Measurements from ENCODE around the gene RASGEF1C.
"Not testable (repeated sequence)": the region's sequence is repeated elsewhere in the genome, so short reads cannot be mapped to it uniquely, and the experiment has no call there.

RASGEF1C gene

GRCh38 chr5:180210961-180211760 is 2.1 kb upstream of the RASGEF1C start:
- DNase-seq (ENCODE audit: low read depth in 2 of 2), result no peak

GRCh38 chr5:180210077-180210476 is 1.1 kb upstream of the RASGEF1C start:
- not testable (repeated sequence) for DNase-seq (ENCODE audit: low read depth in 2 of 2)

DNA sequence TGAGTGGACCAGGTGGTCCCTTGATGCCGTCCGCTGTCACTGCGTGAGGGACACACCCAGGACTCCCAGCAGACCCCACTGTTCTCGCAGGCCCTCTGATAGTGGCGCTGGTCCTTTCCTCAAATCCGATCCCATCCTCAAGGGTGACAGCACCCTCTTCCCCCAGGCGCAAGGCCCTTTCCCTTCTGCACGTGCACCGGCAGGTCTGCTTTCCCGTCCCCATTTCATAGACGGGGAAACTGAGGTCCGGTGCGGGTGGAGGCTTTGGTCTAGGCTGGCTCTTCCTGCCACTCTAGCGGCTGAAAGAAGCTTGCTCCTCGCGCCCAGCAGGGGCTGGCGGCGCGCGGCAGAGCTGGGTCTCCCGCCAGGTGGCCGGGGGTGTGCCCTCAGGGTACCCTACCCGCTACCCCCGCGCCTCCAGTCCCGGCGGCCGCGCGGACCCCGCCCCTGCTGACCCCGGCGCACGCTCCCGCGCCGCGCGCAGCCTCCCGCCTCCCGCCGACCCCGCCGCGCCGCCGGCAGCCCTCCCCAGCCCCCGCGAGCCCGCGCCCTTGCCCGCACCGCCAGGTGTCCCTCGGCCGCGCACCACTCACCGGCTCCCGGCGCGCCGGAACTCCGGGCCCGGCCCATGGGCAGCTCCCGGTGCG is 453 bp downstream of the RASGEF1C start:
- no peak for DNase-seq (ENCODE audit: low read depth in 2 of 2)

DNA sequence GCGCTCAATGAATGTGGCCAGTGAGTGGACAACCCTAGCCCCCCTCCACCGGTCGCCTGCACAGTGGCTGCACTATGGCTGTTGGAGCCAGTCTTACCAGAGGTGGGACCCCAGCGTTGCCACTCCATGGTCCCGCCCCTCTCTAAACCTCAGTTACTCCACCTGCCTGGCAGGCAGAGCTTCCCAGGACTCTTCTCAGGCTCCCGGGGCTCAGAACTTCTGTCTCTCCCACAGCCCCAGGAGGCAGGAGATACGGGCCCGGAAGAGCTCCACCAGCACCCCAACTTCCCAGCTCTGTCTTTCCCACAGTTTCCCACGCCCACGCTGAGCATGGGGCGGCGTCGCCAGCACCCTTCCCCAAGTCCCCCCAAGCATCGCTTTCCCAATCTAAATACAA is 975 bp downstream of the RASGEF1C start:
- no peak for DNase-seq (ENCODE audit: low read depth in 2 of 2)

- DNase-seq (ENCODE audit: low read depth in 2 of 2), result no peak
These were observed 1.4 kb downstream of the RASGEF1C start for GRCh38 chr5:180207593-180207992.

DNA sequence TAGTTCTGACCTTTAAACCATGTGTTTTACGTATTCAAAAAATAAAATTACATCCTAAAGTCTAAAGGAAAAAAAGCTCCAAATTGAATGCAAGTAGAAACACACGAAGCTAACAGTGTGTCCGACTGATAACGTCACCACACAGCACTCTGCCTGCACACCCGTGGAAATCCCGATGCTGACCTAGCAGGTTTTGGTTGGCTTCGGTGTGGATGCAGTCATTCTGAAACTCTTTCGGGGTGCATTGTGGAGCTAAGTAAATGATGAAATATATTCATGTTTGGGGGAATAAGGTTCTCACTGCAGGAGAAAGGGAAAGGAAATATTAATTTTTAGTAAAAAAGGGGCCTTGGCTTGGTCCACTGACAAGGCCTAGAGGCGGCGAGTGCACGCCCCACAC is 2.0 kb downstream of the RASGEF1C start:
- DNase-seq (ENCODE audit: low read depth in 2 of 2), result no peak

DNA sequence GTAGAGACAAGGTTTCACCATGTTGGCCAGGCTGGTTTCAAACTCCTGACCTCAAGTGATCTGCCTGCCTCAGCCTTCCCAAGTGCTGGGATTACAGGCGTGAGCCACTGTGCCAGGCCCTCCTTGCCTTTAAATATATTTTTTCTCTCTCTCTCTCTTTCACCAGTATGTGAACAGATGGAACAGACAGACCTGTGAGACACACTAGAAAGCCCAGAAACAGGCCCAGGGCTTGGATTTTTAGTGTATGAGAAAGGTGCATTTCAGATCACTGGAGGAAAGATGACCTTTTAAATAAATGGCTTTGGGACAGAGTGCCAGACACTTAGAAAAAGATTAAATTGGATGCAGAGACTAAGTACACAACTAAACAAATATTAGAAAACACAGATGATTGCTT is 3.1 kb downstream of the RASGEF1C start:
- no peak for DNase-seq (ENCODE audit: low read depth in 2 of 2)

GRCh38 chr5:180204276-180204819 is 4.7 kb downstream of the RASGEF1C start:
- DNase-seq (ENCODE audit: low read depth in 2 of 2), result no peak

- no peak for DNase-seq (ENCODE audit: low read depth in 2 of 2)
These were observed 6.0 kb downstream of the RASGEF1C start for GRCh38 chr5:180202939-180203573.

DNA sequence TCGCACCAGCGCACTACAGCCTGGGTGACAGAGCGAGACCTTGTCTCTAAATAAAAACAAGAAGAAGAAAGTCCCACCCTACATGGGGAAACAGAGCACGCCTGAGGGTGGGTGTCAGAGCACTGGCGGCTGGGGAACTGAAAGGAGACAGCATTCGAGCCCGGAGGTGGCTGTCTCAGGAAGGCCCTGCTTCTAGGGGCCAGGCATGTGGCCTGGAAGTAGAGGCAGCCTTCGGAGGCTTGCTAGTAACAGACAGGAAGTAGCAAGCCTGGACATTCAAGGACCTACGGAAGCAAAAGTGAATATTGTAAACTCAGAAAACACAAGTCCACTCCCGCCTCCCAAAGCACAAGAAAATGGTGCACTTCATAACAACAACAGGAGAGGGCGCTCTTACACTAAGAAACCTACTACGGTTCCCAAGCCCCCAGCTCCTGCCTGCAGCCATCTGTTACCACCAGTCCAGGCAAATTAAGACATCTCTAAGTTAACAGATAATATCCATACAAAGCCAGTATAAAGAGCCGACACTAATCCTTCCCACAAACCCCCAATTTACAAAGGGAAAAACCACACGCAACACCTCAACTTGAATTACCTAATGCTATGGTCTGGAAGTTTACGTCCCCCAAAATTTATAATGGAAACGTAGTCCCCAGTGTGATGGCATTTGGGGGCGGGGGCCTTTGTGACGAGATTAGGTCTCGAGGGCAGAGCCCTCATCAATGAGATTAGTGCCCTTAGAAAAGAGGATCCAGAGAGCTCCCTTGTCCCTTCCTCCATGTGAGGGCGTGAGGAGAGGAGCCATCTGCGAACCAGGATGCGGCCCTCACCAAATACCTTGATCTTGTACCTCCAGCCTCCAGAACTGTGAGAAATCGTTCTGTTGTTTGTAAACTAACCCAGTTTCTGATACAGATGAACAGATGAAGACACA is 7.7 kb downstream of the RASGEF1C start:
- no peak for DNase-seq (ENCODE audit: low read depth in 2 of 2)

GRCh38 chr5:180199390-180199789 is 9.6 kb downstream of the RASGEF1C start:
- DNase-seq (ENCODE audit: low read depth in 2 of 2), result no peak

GRCh38 chr5:180198208-180198607 is 10.8 kb downstream of the RASGEF1C start:
- DNase-seq (ENCODE audit: low read depth in 2 of 2), result no peak

DNA sequence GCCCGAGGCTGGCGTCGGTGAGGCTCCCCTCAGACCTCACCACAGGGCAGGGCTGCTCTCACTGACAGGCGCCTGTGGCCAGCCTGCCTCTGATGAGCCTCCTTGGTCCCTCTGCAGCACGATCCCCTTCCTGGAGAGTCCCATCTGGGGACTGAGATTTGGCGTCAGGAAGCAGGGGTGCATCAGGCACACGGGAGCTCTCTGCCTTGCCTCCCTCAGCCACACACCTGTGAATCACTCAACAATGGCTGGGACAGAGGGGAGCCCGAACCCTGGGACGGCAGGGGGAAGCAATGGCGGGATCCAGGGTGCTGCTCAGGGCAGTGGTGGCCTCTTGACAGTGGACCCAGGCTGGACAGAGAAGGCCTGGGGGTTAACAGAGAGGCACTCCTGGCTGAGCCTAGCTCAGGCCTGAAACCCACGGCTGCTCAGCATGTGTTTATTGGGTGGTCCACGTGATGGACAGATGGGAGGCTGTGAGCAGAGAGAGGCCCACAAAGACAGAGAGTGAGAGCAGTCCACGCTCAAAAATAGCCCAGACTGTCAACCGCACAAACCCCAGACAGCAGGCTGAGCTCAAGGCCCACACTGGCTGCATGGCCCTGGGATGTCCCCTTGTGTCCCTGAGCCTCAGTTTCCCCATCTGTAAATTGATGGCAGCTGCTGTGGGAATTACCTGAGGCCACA is 11.9 kb downstream of the RASGEF1C start:
- DNase-seq (ENCODE audit: low read depth in 2 of 2), result no peak

DNA sequence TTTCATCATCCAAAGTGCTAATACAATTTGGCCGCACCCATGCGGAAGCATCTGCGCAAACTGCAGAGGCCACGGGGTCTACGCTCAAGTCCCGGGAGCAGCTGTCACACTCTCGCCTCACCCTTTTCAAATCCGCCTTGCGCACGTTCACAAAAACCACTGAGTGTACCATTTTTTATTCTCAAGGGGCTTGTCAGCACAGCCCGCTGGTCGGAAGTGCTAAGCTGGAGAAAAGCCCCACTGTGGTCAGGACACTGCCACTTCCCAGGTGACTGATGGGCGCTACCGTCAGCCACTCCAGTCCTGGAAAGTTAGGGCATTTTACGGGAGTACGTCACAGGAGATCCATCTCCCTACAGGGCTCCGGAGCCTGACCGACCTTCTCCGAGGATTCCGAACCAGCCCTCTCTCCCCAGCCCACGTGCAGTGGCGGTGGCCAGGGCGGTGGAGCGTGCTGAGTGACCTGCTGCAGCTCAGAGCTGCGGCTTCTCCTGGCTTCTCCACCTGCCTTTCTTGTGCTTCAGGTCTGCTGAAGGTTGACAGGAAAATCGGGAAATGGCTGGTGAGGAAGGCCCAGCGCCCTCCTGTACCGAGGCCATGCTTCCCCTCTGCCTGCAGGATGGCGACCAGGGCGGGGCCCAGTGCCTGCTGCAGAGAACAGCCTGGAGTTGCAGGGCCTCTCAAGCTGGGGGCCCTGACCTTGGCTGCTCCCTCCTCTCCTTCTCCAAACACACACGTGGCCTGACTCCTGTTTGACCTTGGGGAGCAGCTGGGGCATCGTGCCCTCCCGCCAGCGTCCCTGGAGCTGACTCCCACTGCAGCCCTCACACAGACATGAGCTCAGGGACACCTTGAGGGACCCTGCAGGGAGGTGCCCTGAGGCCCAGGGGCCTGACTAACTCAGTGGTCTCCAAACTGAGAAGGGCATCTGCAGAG is 14.3 kb downstream of the RASGEF1C start:
- no peak for DNase-seq (ENCODE audit: low read depth in 2 of 2)

- no peak for DNase-seq (ENCODE audit: low read depth in 2 of 2)
These were observed 15.1 kb downstream of the RASGEF1C start for GRCh38 chr5:180193749-180194375.

- DNase-seq (ENCODE audit: low read depth in 2 of 2), result no peak
These were observed 17.3 kb downstream of the RASGEF1C start for GRCh38 chr5:180191716-180192115.

DNA sequence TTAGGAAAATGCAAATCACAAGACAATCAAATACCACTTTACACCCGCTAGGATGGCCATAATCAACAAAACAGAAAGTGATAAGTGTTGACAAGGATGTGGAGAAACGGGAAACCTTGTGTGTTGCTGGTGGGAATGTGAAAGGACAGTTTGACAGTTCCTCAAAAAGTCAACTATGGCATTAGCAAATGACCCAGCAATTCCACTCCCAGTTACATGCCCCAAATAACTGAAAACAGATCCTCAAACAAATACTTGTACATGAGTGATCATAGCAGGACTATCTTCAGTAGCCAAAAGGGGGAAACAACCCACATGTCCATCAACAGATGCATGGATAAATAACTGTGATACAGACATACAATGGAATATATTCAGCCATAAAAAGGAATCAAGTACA is 21.2 kb downstream of the RASGEF1C start:
- no peak for DNase-seq (ENCODE audit: low read depth in 2 of 2)

DNA sequence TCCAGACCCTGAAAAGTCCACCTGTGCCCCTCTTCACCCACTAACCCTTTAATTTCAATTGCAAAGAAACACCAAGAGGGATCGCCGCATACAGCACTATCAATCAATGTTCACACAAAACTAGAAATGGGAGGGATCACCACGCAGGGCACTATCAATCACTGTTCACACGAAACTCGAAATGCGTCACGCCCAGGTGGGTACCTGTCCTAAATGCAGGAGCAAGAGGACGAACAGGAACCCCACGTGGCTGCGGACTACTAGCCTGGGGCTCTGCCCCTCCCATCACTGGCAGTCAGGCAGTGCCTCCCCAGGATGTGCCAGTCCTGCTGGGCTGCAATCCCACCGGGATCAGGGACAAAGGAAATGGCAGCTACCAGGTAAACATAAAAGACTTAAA is 28.2 kb downstream of the RASGEF1C start:
- DNase-seq (ENCODE audit: low read depth in 2 of 2), result no peak

DNA sequence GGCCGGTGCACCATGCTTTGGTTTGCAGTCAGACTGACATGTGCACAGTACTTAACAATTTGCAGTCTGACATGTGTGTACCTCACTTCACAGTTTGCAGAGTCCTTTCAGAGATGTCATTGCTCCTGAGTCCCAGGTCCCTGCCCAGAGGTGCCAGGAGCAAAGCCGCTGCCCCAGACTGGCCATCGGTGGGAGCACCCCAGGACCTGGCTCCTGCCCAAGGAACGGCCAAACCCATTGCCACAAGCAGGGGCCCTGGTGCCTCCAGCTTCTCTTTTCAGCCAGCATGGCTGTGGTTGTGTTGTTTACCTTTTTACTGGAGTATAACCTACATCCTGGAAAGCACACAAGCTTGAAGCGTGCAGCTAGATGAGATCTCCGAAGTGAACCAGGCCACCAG is 28.6 kb downstream of the RASGEF1C start:
- DNase-seq (ENCODE audit: low read depth in 2 of 2), result no peak
